NB4 (cell line): ENCODE data around the gene TEKT5.

Experiments used
- MYC ChIP-seq: IDR thresholded peaks from 2 replicates; pipeline ENCODE4 v1.6.1; 2011; ENCODE audit warnings: low read depth, low read length
- POLR2A ChIP-seq: IDR thresholded peaks from 2 replicates; pipeline ENCODE4 v1.6.1; 2011; ENCODE audit warnings: mild to moderate bottlenecking; ENCODE audit not compliant: insufficient read length; ENCODE audit errors: extremely low read depth
- TF ChIP-seq, protein P1 (sequence below): IDR thresholded peaks from one replicate; pipeline ENCODE4 v1.5.1; 2012; ENCODE audit warnings: low read depth, low read length
- TF ChIP-seq, protein P2 (sequence below): IDR thresholded peaks from 2 replicates; pipeline ENCODE4 v1.6.1; 2011; ENCODE audit warnings: low read depth, low read length

DNA sequence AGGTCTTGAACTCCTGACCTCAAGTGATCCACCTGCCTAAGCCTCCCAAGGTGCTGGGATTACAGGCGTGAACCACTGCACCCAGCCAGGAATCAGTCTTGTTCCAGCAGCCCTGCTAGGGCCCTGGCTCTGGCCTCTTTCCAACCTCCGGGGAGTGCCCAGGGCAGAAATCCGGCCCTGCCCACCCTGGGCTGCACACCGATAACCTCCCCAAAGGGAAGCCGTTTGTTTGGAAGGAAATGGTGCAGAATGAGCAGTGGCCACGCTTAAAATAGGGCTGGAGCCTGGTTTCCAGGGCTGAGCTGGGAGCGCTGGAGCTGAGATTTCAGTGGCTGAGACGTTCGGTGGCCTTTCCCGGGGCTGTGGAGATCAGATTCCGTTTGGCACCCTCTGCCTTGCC is 96.6 kb downstream of the TEKT5 start:
- TF ChIP-seq POLR2A: no peak
- TF ChIP-seq, protein P1, sequence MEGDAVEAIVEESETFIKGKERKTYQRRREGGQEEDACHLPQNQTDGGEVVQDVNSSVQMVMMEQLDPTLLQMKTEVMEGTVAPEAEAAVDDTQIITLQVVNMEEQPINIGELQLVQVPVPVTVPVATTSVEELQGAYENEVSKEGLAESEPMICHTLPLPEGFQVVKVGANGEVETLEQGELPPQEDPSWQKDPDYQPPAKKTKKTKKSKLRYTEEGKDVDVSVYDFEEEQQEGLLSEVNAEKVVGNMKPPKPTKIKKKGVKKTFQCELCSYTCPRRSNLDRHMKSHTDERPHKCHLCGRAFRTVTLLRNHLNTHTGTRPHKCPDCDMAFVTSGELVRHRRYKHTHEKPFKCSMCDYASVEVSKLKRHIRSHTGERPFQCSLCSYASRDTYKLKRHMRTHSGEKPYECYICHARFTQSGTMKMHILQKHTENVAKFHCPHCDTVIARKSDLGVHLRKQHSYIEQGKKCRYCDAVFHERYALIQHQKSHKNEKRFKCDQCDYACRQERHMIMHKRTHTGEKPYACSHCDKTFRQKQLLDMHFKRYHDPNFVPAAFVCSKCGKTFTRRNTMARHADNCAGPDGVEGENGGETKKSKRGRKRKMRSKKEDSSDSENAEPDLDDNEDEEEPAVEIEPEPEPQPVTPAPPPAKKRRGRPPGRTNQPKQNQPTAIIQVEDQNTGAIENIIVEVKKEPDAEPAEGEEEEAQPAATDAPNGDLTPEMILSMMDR: no peak
- TF ChIP-seq, protein P2, sequence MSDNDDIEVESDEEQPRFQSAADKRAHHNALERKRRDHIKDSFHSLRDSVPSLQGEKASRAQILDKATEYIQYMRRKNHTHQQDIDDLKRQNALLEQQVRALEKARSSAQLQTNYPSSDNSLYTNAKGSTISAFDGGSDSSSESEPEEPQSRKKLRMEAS: no peak
- TF ChIP-seq MYC: no peak
